HS-5 (cell line): Measurements from ENCODE around the gene NECAP2.

Source experiments
- DNase-seq: peaks from one replicate; pipeline ENCODE4 v3.0.0-alpha.2; 2012; ENCODE audit warnings: low read depth

Gene NECAP2

GRCh38 chr1:16440470-16441281 lies at the start of gene NECAP2:
Gene NECAP2 (plus strand): TSS chr1:16440724. CDS start chr1:16440762, 38 bp downstream.
- DNase-seq, result peak; percentile 67

- no peak for DNase-seq
Observed at GRCh38 chr1:16391411-16391810, 49.1 kb upstream of the NECAP2 start.

- no peak for DNase-seq
Observed at GRCh38 chr1:16392740-16393569, 47.6 kb upstream of the NECAP2 start.

- no peak for DNase-seq
Observed at GRCh38 chr1:16393570-16394521, 46.7 kb upstream of the NECAP2 start.

GRCh38 chr1:16394977-16395376 lies 45.5 kb upstream of the NECAP2 start:
- DNase-seq, result no peak

- DNase-seq, result peak; percentile 41
Observed at GRCh38 chr1:16396591-16396990, 43.9 kb upstream of the NECAP2 start.

GRCh38 chr1:16397120-16397519 lies 43.4 kb upstream of the NECAP2 start:
- no peak for DNase-seq

GRCh38 chr1:16398371-16398953 lies 42.1 kb upstream of the NECAP2 start:
- DNase-seq, result no peak

- DNase-seq, result no peak
Observed at GRCh38 chr1:16402742-16403141, 37.8 kb upstream of the NECAP2 start.

- DNase-seq, result no peak
Observed at GRCh38 chr1:16405441-16405840, 35.1 kb upstream of the NECAP2 start.

GRCh38 chr1:16406868-16407267 lies 33.7 kb upstream of the NECAP2 start:
- no peak for DNase-seq

- no peak for DNase-seq
Observed at GRCh38 chr1:16409536-16410152, 30.9 kb upstream of the NECAP2 start.

- DNase-seq, result no peak
Observed at GRCh38 chr1:16410803-16411202, 29.7 kb upstream of the NECAP2 start.

GRCh38 chr1:16413191-16413590 lies 27.3 kb upstream of the NECAP2 start:
- no peak for DNase-seq

- no peak for DNase-seq
Observed at GRCh38 chr1:16418823-16419425, 21.6 kb upstream of the NECAP2 start.

- DNase-seq, result no peak
Observed at GRCh38 chr1:16420424-16421118, 20.0 kb upstream of the NECAP2 start.

- no peak for DNase-seq
Observed at GRCh38 chr1:16421201-16421600, 19.3 kb upstream of the NECAP2 start.

GRCh38 chr1:16422041-16422440 lies 18.5 kb upstream of the NECAP2 start:
- DNase-seq, result no peak

GRCh38 chr1:16425125-16426025 lies 15.1 kb upstream of the NECAP2 start:
- no peak for DNase-seq
